Colonic mucosa (tissue), 4 donors: Measurements from ENCODE around the gene LRRC75B. TPM values are rescaled to one million over a fixed set of nuclear protein-coding genes. Genes with fewer than 3 reads are reported as not detected.
"Not testable (repeated sequence)": the region's sequence is repeated elsewhere in the genome, so short reads cannot be mapped to it uniquely, and the experiment has no call there.

ENCODE experiments used
- DNase-seq: peaks from one replicate; pipeline ENCODE4 v3.0.0-alpha.2; 2020
- H3K27ac ChIP-seq: fragments of 200-600 bp; one replicate; pipeline ENCODE4 v1.8.0; 2021
- H3K27me3 ChIP-seq: fragments of 200-600 bp; one replicate; pipeline ENCODE4 v1.8.0; 2021
- H3K36me3 ChIP-seq: fragments of 200-600 bp; one replicate; pipeline ENCODE4 v1.8.0; 2021
- H3K4me1 ChIP-seq: fragments of 200-600 bp; one replicate; pipeline ENCODE4 v1.8.0; 2021; ENCODE audit warnings: mild to moderate bottlenecking
- H3K4me3 ChIP-seq: fragments of 200-600 bp; one replicate; pipeline ENCODE4 v1.8.0; 2021
- H3K9ac ChIP-seq, 2 donors: one replicate each; pipeline ENCODE4 v1.7.0; 2013; ENCODE audit warnings: control low read depth in 2 of 2, low read depth in 2 of 2, low read length in 2 of 2
- H3K9me3 ChIP-seq: fragments of 200-600 bp; one replicate; pipeline ENCODE4 v1.8.0; 2021
- intact Hi-C: fragments of 100-400 bp; cut with DNase I; formaldehyde crosslinking; loops from one replicate; pipeline ENCODE4 v1.14.1; 2022
- total RNA-seq, 2 donors: library from RNA; stranded (reverse); fragmentation: NEBNext Ultra II Directional in 1 of 2; extraction: Animal tissue kit (Norgen Biotek cat#: 25700) in 1 of 2; gene quantifications; one replicate each; pipeline ENCODE4 v1.2.1, GENCODE V29; 2021
- TF ChIP-seq, protein P1 (sequence below): fragments of 200-600 bp; IDR thresholded peaks from one replicate; pipeline ENCODE4 v1.8.0; 2022; ENCODE audit warnings: antibody characterized with exemption, mild to moderate bottlenecking
- donor health status: healthy.
- donor health status: DM: no; HTN: no; CAD: no.
- donor health status: DM: no; HTN: no; CAD: no.

The LRRC75B gene
- 10 to 100 TPM in 1 of 2 donors, 1 to 10 TPM in 1; 7.9 to 10.2 TPM for total RNA-seq

GRCh38 chr22:24592851-24593558, at the start of gene LRRC75B:
Gene LRRC75B (minus strand): TSS chr22:24593073. CDS start chr22:24593039, 34 bp downstream.
- Histone ChIP-seq H3K27ac (peak within 1 kb of the TSS; percentile 61), H3K27me3 (no peaks in the 10 kb centered on the region), H3K9me3 (no peaks in the 10 kb centered on the region), H3K4me1 (no peaks in the 10 kb centered on the region), H3K4me3 (peak within 1 kb of the TSS; percentile 56), H3K9ac (peak within 1 kb of the TSS; percentile 58 to 79), H3K36me3 (no peaks in the 10 kb centered on the region)
- intact Hi-C loops, result no loop called here
- TF ChIP-seq, protein P1, sequence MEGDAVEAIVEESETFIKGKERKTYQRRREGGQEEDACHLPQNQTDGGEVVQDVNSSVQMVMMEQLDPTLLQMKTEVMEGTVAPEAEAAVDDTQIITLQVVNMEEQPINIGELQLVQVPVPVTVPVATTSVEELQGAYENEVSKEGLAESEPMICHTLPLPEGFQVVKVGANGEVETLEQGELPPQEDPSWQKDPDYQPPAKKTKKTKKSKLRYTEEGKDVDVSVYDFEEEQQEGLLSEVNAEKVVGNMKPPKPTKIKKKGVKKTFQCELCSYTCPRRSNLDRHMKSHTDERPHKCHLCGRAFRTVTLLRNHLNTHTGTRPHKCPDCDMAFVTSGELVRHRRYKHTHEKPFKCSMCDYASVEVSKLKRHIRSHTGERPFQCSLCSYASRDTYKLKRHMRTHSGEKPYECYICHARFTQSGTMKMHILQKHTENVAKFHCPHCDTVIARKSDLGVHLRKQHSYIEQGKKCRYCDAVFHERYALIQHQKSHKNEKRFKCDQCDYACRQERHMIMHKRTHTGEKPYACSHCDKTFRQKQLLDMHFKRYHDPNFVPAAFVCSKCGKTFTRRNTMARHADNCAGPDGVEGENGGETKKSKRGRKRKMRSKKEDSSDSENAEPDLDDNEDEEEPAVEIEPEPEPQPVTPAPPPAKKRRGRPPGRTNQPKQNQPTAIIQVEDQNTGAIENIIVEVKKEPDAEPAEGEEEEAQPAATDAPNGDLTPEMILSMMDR, result no peak
- DNase-seq, result peak; percentile 96

DNA sequence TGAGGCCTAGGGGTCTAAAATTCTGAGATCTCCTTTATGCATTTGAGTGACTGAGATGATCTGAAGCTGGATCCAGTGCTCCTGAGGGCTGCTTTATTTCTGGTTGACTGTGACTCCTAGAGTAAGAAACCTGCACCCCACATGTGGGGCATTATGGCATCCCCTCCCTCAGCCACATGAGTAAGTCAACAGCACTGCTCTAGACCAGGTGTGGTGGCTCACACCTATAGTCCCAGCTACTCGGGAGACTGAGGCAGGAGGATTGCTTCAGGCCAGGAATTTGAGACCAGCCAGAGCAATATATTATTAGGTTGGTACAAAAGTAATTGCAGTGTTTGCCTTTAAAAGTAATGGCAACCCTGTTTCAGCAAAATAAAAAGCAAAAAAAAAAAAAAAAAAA, 49.4 kb upstream of the LRRC75B start:
- DNase-seq, H3K9me3 ChIP-seq, H3K4me3 ChIP-seq, H3K27ac ChIP-seq, H3K4me1 ChIP-seq, H3K9ac ChIP-seq, intact Hi-C loops, H3K36me3 ChIP-seq, H3K27me3 ChIP-seq: not testable (repeated sequence)

DNA sequence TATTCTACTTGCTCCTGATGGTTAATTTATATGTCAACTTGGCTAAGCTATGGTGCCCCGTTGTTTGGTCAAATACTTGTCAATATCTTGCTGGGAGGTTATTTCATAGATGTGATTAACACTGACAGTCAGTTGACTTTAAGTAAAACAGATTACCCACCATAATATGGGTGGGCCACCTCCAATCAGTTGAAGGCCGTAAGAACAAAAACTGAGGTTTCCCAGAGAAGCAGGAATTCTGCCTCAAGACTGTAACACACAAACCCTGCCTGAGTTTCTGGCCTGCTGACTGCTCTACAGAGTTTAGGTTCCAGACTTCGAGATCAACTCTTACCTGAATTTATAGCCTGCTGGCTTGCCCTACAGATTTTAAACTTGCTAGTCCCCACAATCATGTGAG, 43.6 kb upstream of the LRRC75B start:
- DNase-seq, H3K4me1 ChIP-seq, intact Hi-C loops, H3K36me3 ChIP-seq, H3K27ac ChIP-seq, H3K9ac ChIP-seq, H3K27me3 ChIP-seq, H3K4me3 ChIP-seq, H3K9me3 ChIP-seq: not testable (repeated sequence)

- H3K9ac ChIP-seq, H3K4me1 ChIP-seq, intact Hi-C loops, H3K9me3 ChIP-seq, DNase-seq, H3K4me3 ChIP-seq, H3K27me3 ChIP-seq, H3K36me3 ChIP-seq, H3K27ac ChIP-seq: not testable (repeated sequence)
These were observed 42.0 kb upstream of the LRRC75B start for GRCh38 chr22:24634776-24635389.

GRCh38 chr22:24633231-24634023, 40.6 kb upstream of the LRRC75B start:
- intact Hi-C loops, H3K27ac ChIP-seq, DNase-seq, H3K4me1 ChIP-seq, H3K27me3 ChIP-seq, H3K4me3 ChIP-seq, H3K9ac ChIP-seq, H3K9me3 ChIP-seq, H3K36me3 ChIP-seq: not testable (repeated sequence)

DNA sequence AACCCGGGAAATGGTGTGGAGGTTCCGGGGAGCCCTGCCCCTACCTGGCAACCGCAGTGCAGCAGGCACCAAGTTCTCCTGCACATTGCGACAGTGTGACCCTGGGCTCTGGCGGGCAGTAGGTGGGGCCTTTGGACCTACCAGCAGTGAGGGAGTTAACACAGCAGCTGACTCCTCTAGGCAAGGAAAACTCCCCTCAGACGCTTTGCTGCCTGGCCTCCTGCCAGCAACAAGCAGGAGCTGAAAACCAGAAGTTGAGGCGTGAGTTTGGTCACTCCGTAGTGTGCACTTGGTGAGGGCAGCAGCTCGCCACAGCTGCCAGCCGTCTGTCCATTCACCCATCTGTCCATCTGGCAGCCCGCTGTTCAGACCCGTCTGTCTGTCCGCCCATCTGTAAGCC, 39.8 kb upstream of the LRRC75B start:
- H3K4me1 ChIP-seq, DNase-seq, H3K9me3 ChIP-seq, intact Hi-C loops, H3K9ac ChIP-seq, H3K27ac ChIP-seq, H3K4me3 ChIP-seq, H3K36me3 ChIP-seq, H3K27me3 ChIP-seq: not testable (repeated sequence)

DNA sequence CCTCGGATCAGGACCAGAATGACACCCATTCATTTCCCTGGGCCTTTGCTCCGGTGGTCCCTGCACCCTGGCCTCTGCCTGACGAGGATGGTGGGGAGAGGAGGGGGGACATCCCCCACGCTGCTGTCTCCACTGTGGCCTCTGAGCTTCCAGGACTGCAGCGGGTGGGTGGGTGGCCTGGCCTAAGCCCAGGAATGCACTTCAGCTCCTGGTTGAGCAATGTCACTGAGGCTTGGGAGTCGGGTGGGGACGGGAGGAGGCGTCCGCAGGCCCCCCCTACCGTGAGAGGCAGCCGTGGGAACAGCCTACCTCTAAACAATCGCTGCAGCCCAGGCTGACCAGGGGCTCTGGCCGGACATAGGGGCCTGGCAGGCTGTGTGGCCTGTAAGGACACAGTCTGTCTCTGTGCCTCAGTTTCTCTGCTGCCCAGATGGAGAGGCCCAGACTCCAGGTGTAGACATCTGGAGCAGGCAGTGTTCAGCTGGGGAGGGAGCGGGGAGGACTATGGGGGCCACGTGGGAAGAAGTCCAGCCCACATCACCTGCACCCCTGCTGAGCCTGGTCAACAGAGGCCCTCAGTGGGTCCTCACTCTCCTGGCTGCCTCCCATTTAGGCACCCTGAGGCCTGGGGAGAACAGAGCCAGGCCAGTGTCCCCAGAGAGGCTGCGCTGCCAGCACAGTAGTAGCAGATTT, 38.7 kb upstream of the LRRC75B start:
- H3K4me3 ChIP-seq, H3K9ac ChIP-seq, H3K27ac ChIP-seq, H3K9me3 ChIP-seq, H3K4me1 ChIP-seq, intact Hi-C loops, H3K36me3 ChIP-seq, DNase-seq, H3K27me3 ChIP-seq: not testable (repeated sequence)

DNA sequence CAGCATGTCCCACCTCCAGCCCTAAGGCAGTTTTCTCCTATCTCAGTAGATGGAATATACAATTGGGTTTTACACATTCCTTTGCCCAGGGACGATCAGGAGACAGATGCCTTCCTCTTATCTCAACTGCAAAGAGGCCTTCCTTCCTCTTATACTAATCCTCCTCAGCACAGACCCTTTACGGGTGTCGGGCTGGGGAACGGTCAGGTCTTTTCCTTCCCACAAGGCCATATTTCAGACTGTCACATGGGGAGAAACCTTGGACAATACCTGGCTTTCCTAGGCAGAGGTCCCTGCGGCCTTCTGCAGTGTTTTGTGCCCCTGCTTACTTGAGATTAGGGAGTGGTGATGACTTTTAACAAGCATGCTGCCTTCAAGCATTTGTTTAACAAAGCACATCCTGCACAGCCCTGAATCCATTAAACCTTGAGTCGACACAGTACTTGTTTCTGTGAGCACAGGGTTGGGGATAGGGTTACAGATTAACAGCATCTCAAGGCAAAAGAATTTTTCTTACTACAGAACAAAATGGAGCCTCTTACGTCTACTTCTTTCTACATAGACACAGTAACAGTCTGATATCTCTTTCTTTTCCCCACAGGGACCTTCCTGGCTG, 38.0 kb upstream of the LRRC75B start:
- H3K27ac ChIP-seq, intact Hi-C loops, H3K27me3 ChIP-seq, H3K9ac ChIP-seq, H3K36me3 ChIP-seq, H3K4me3 ChIP-seq, H3K4me1 ChIP-seq, DNase-seq, H3K9me3 ChIP-seq: not testable (repeated sequence)

DNA sequence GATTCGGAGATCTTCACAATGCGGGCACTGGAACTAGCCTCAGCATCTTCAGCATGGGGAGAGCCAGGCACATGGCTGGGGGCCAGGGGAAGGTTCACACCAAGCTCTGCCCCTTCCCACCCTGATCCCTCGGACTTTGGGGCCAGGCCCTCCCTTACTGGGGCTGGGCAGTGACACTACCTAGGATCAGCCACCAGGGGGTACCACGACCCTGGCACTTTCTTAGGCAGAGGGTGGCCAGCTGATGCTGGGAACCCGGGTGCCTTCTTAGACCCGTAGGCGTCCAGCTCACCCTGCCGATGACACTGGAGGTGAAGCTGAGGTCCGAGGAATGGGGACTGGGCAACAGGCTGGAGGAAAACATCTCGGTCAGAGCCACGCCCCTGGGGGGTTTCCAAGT, 36.2 kb upstream of the LRRC75B start:
- H3K36me3 ChIP-seq, H3K27me3 ChIP-seq, H3K4me3 ChIP-seq, H3K9ac ChIP-seq, intact Hi-C loops, H3K4me1 ChIP-seq, H3K9me3 ChIP-seq, DNase-seq, H3K27ac ChIP-seq: not testable (repeated sequence)

DNA sequence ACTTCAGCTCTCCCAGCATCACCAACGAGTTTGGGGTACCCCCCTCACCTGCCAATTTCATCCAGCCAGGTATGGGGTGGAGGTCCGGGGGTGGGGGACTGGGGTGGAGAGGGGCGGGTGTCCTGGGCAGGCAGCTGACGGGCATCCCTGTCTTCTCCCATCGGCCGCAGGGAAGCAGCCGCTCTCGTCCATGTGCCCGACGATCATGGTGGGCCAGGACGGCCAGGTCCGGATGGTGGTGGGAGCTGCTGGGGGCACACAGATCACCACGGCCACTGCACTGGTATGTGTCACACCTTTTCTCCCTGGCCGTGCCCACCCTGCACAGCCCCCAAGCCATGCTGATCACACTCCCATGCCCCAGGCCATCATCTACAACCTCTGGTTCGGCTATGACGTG, 35.0 kb upstream of the LRRC75B start:
- H3K9me3 ChIP-seq, H3K36me3 ChIP-seq, H3K9ac ChIP-seq, intact Hi-C loops, DNase-seq, H3K4me3 ChIP-seq, H3K27me3 ChIP-seq, H3K27ac ChIP-seq, H3K4me1 ChIP-seq: not testable (repeated sequence)

DNA sequence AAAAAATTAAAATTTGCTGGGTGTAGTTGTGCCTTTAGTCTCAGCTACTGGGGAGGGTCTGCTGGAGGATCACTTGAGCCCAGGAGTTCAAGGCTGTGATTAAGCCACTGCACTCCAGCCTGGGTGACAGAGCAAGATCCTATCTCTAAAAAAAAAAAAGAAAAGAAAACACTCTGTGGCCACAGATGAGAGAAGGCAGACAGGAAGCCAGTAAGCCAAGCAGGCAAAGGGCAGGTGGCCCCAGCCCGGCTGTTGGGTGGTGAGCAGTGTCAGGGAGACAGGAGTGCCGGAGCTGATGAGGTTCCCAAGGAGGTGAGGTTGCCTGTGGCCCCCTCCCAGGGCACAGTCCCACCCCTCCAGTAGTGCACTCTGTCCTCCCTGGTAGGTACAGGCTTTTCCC, 29.7 kb upstream of the LRRC75B start:
- H3K4me3 ChIP-seq, intact Hi-C loops, H3K27ac ChIP-seq, H3K36me3 ChIP-seq, DNase-seq, H3K4me1 ChIP-seq, H3K9me3 ChIP-seq, H3K9ac ChIP-seq, H3K27me3 ChIP-seq: not testable (repeated sequence)

DNA sequence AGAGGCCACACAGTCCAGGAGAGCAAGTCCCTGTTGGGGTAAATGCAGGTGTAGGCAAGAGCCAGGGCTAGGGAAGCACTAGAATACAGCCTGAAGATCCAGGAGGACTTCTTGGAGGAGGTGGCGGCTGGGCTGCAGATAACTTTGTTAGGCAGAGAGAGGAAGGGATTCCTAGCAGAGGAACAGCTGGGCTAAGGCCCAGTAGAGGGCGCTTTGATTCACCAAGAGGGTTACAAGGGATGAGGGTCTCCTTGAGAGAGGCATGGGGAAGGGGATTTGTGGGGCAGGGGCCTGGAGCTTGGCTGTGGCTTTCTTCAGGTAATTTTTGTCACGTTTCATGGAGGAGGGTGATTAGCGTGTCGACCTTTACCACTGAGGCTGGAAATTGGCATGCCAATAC, 28.4 kb upstream of the LRRC75B start:
- intact Hi-C loops, DNase-seq, H3K9ac ChIP-seq: not testable (repeated sequence)

More for the DNA sequence above, 28.4 kb upstream of the LRRC75B start:
- H3K9me3 ChIP-seq, H3K27me3 ChIP-seq, H3K4me1 ChIP-seq, H3K27ac ChIP-seq, H3K36me3 ChIP-seq, H3K4me3 ChIP-seq: not testable (repeated sequence)
